ENCODE results near the gene CBLB.
"Not testable (repeated sequence)": the region's sequence is repeated elsewhere in the genome, so short reads cannot be mapped to it uniquely, and the experiment has no call there.

GRCh38 chr3:105727036-105727435 is 141.8 kb downstream of the CBLB start:
- TF ChIP-seq CTCF (conservative IDR thresholded peaks at IDR 0.05; ENCODE audit: low read depth in 2 of 2); POLR2AphosphoS5 (IDR thresholded peaks at IDR 0.05; ENCODE audit: low read depth); NANOG (IDR thresholded peaks at IDR 0.05; ENCODE audit: borderline replicate concordance); CREB1 (CRISPR knock-in tag; IDR thresholded peaks at IDR 0.05; ENCODE audit: low read depth): not testable (repeated sequence)

Data from GM23338 (cell line).